GM13977 (cell line): Measurements from ENCODE around the gene ZNF148.

Source experiments
- DNase-seq: peaks from one replicate; pipeline ENCODE4 v3.0.0; 2012; ENCODE audit warnings: low spot score
- in situ Hi-C: fragments of 300-500 bp; cut with MboI; formaldehyde crosslinking; loops from one replicate; pipeline ENCODE4 v1.12.0; 2022; ENCODE audit warnings: low sequenced_read_pairs, low pct_unique_long_range_greater_than_20kb, mixed read lengths, inconsistent platforms; ENCODE audit not compliant: unreplicated experiment
- TF ChIP-seq, protein P1 (sequence below): IDR thresholded peaks from 2 replicates; pipeline ENCODE4 v1.5.1; 2012; ENCODE audit warnings: mild to moderate bottlenecking, control low read depth; ENCODE audit not compliant: insufficient read depth; ENCODE audit errors: extremely low read depth, missing control alignments

The ZNF148 gene

DNA sequence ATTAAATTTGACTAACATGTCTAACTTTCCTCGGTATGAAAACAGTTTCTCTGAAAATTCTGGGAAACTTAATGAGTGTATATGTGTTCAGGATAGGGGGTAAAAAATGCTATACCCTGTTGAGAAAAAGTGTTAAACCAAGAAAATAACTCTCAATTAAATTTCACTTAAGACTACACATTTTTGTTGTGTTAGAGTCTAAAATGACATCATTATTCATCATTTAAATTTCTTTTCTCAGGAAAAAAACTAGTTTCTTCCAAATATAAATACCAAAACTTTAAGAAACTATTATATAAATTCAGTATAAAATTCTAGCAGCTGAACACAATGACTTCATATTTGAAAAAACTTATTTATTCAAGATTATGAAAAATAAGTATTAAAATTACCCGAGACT is 52.2 kb downstream of the ZNF148 start:
- DNase-seq = no peak
- TF ChIP-seq, protein P1, sequence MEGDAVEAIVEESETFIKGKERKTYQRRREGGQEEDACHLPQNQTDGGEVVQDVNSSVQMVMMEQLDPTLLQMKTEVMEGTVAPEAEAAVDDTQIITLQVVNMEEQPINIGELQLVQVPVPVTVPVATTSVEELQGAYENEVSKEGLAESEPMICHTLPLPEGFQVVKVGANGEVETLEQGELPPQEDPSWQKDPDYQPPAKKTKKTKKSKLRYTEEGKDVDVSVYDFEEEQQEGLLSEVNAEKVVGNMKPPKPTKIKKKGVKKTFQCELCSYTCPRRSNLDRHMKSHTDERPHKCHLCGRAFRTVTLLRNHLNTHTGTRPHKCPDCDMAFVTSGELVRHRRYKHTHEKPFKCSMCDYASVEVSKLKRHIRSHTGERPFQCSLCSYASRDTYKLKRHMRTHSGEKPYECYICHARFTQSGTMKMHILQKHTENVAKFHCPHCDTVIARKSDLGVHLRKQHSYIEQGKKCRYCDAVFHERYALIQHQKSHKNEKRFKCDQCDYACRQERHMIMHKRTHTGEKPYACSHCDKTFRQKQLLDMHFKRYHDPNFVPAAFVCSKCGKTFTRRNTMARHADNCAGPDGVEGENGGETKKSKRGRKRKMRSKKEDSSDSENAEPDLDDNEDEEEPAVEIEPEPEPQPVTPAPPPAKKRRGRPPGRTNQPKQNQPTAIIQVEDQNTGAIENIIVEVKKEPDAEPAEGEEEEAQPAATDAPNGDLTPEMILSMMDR = no peak
- in situ Hi-C loops = no loop called here

DNA sequence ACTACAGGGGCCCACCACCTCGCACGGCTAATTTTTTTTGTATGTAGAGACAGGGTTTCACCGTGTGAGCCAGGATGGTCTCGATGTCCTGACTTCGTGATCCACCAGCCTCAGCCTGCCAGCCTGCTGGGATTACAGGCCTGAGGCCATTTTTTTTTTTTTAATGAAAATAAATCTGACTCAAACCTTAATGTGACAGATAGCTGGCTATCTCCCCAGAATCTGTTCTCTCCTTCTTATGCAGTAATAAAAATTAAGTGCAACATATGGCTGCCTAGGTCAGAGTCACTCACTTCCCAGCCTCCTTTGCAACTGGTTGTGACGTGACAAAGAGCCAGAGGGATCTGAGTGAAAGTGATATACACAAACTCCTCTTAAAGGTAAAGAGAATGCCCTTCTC is 53.0 kb downstream of the ZNF148 start:
- no peak for DNase-seq
- in situ Hi-C loops = no loop called here
- TF ChIP-seq, protein P1 = no peak

DNA sequence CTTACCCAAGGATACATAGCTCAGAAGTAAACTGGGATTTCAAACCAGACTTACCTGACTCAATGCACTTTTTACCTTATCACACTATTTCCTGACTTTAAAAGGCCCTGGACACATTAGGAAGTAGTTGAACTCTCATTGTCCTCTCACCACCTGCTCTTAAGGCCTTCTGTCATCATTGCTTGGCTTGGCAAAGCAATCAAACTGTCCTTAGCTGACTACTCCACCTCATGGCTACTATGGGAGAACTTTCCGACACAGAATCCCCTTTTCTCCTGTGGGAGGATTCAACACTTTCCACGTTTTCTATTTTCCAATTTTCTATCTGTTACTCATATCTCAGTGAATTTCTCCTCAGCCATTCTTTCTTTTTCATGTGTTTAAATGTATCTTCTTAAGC is 55.4 kb downstream of the ZNF148 start:
- TF ChIP-seq, protein P1 = no peak
- no peak for DNase-seq
- in situ Hi-C loops = no loop called here

DNA sequence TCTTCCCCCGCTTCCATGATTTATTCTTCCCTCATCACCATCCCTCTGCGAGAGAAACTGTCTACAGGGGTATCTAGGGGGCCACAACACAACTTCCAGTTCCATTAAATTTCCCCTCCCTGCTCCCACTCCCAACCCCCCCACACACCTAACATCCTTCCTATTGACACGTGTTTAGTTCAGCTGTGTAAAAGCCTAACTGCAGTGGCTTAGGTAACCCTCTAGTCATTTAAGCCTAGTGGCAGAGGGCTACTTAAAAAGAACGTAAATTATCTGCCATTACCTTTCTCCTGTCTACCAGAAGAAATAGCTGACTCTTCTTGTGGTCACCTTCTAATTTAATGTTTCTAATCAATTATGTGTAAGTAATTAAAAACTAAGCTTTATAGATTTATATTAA is 56.3 kb downstream of the ZNF148 start:
- no peak for DNase-seq
- in situ Hi-C loops = no loop called here
- TF ChIP-seq, protein P1 = no peak

DNA sequence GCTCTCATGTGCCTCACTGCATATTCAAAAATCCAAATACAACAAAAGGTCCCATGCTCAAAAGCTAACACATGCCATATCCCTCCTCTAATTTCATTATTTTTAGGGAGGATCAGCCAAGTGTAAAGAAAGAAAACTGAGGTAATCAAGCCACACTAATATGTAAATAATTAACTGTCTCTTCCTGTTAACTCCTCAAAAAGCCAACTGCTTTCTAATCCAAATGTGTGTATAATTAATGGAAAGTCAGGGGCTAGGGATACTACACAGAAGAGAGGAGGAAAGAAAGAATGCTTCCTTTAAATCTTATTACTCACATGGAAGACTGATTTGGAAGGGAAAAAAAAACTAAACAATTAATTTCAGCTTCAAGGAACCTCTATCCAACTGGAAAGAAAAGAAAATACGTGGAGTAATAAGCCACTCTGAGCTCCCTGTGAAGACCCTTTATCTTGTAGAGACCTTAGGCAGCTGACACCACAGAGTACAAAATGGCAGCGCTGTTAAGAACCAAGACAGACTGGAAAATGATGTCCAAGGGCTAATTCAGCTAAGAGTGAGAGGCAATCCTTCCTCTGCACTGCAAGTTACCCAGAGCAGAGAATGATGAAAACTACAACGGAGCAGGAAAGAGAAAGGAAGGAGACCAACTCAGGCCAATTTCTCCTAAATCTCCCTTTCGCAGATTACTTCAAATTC is 56.8 kb downstream of the ZNF148 start:
- TF ChIP-seq, protein P1 = no peak
- in situ Hi-C loops = no loop called here
- DNase-seq = no peak

DNA sequence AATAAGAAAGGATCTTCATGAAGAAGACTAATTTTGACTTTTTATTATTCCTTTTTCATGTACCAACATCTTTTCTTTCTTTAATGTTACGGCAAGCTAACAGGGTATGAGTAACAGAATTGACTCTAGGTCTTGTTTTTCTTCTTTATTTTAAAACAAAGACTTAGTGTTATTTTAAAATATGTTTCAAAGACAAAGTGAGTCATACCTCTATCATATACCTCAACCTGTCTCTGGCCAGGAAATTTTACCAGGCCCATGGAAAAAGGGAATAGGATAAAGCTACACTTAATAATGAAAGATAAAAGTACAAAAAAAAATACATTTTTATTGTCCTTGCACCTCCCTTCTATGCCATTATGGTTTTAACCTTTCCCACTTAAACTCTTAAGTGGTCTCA is 57.4 kb downstream of the ZNF148 start:
- in situ Hi-C loops = no loop called here

More for the DNA sequence above, 57.4 kb downstream of the ZNF148 start:
- DNase-seq = no peak
- TF ChIP-seq, protein P1 = no peak
